Liver (tissue), 9 donors: ENCODE measurements around the gene PCAT7. TPM values are rescaled to one million over a fixed set of nuclear protein-coding genes. Genes with fewer than 3 reads are reported as not detected.

Experiments
- DNase-seq: peaks from one replicate; pipeline ENCODE4 v3.0.0-alpha.2; 2017; ENCODE audit warnings: low spot score
- H3K27ac ChIP-seq, 2 donors: one replicate each; pipeline ENCODE4 v1.7.0; 2013; ENCODE audit warnings: inconsistent platforms in 2 of 2, low read length in 2 of 2, control low read depth in 1 of 2, low read depth in 1 of 2, mild to moderate bottlenecking in 1 of 2
- H3K27me3 ChIP-seq, 4 donors: one replicate each; pipeline versions ENCODE4 v1.6.1 to v1.7.0; 2013; ENCODE audit warnings: low read length in 3 of 4, inconsistent platforms in 1 of 4, mild to moderate bottlenecking in 1 of 4, moderate library complexity in 1 of 4; ENCODE audit not compliant: control insufficient read depth in 4 of 4, insufficient read depth in 4 of 4
- H3K36me3 ChIP-seq, 4 donors: one replicate each; pipeline versions ENCODE4 v1.6.1 to v1.7.0; 2013; ENCODE audit warnings: low read length in 3 of 4, mild to moderate bottlenecking in 3 of 4, low read depth in 1 of 4, moderate library complexity in 1 of 4; ENCODE audit not compliant: control insufficient read depth in 4 of 4, insufficient read depth in 3 of 4
- H3K4me1 ChIP-seq, 4 donors: one replicate each; pipeline versions ENCODE4 v1.6.1 to v1.7.0; 2013; ENCODE audit warnings: low read length in 3 of 4, mild to moderate bottlenecking in 3 of 4, moderate library complexity in 1 of 4; ENCODE audit not compliant: control insufficient read depth in 4 of 4, insufficient read depth in 4 of 4
- H3K4me3 ChIP-seq, 3 donors: one replicate each; pipeline versions ENCODE4 v1.6.1 to v1.7.0; 2013; ENCODE audit warnings: low read length in 3 of 3, control low read depth in 1 of 3, low read depth in 1 of 3, mild to moderate bottlenecking in 1 of 3
- H3K9ac ChIP-seq, 2 donors: one replicate each; pipeline ENCODE4 v1.7.0; 2013; ENCODE audit warnings: low read length in 2 of 2, mild to moderate bottlenecking in 2 of 2, moderate library complexity in 2 of 2, control low read depth in 1 of 2, low read depth in 1 of 2
- H3K9me3 ChIP-seq, 4 donors: one replicate each; pipeline versions ENCODE4 v1.6.1 to v1.7.0; 2013; ENCODE audit warnings: low read length in 3 of 4; ENCODE audit not compliant: control insufficient read depth in 4 of 4
- EGR1 ChIP-seq, 2 donors: IDR thresholded peaks; 2 replicates each; pipeline ENCODE4 v1.6.1; 2016 to 2018; ENCODE audit warnings: antibody characterized with exemption in 2 of 2, low read depth in 2 of 2
- FOXA1 ChIP-seq: IDR thresholded peaks from 2 replicates; pipeline ENCODE4 v1.6.1; 2016; ENCODE audit warnings: antibody characterized with exemption
- FOXA2 ChIP-seq: IDR thresholded peaks from 2 replicates; pipeline ENCODE4 v1.6.1; 2016; ENCODE audit warnings: antibody characterized with exemption
- GABPA ChIP-seq, 2 donors: IDR thresholded peaks in 1 of 2; conservative IDR thresholded peaks in 1 of 2; 2 replicates each; pipeline ENCODE4 v1.6.1; 2016; ENCODE audit warnings: antibody characterized with exemption in 2 of 2, mild to moderate bottlenecking in 1 of 2, moderate library complexity in 1 of 2
- HNF4A ChIP-seq, 2 donors: conservative IDR thresholded peaks; 2 replicates each; pipeline ENCODE4 v1.6.1; 2016; ENCODE audit warnings: antibody characterized with exemption in 2 of 2, mild to moderate bottlenecking in 2 of 2
- HNF4G ChIP-seq: IDR thresholded peaks from 2 replicates; pipeline ENCODE4 v1.6.1; 2016; ENCODE audit warnings: antibody characterized with exemption
- NR2F2 ChIP-seq: IDR thresholded peaks from 2 replicates; pipeline ENCODE4 v1.6.1; 2016; ENCODE audit warnings: antibody characterized with exemption
- RAD21 ChIP-seq, 2 donors: IDR thresholded peaks; 2 replicates each; pipeline ENCODE4 v1.6.1; 2016; ENCODE audit warnings: antibody characterized with exemption in 2 of 2, mild to moderate bottlenecking in 2 of 2
- RXRA ChIP-seq, 2 donors: IDR thresholded peaks; 2 replicates each; pipeline ENCODE4 v1.6.1; 2017 to 2018; ENCODE audit warnings: antibody characterized with exemption in 2 of 2, mild to moderate bottlenecking in 1 of 2
- SP1 ChIP-seq: IDR thresholded peaks from 2 replicates; pipeline ENCODE4 v1.6.1; 2018; ENCODE audit warnings: antibody characterized with exemption, mild to moderate bottlenecking
- TAF1 ChIP-seq: conservative IDR thresholded peaks from 2 replicates; pipeline ENCODE4 v1.6.1; 2016; ENCODE audit warnings: antibody characterized with exemption, mild to moderate bottlenecking
- YY1 ChIP-seq: IDR thresholded peaks from 2 replicates; pipeline ENCODE4 v1.6.1; 2016; ENCODE audit warnings: antibody characterized with exemption, mild to moderate bottlenecking
- ZBTB33 ChIP-seq: IDR thresholded peaks from 2 replicates; pipeline ENCODE4 v1.6.1; 2016; ENCODE audit warnings: antibody characterized with exemption
- WGBS: extraction: QIAGEN DNeasy Blood & Tissue Kit; methylation state at CpG from one replicate; pipeline ENCODE4 v1.1.7; 2013; 5-methylcytosine and 5-hydroxymethylcytosine counted together
- polyA plus RNA-seq, 2 donors: library from polyadenylated mRNA; stranded (reverse) in 1 of 2; unstranded in 1 of 2; fragments of 200-250 nt in 1 of 2; fragments of >200 nt in 1 of 2; fragmentation: Nextera tagmentation in 1 of 2; extraction: Ambion mirVana in 1 of 2; gene quantifications; one replicate each; pipeline versions ENCODE4 v1.2.1 to v1.2.3, GENCODE V29; 2013 to 2015
- total RNA-seq, 2 donors: library from RNA; depleted of rRNA; stranded (reverse); fragments of >200 nt; gene quantifications; one replicate each; pipeline ENCODE4 v1.2.3, GENCODE V29; 2014
- TF ChIP-seq, protein P1 (sequence below): IDR thresholded peaks from 2 replicates; pipeline ENCODE4 v1.6.1; 2016; ENCODE audit warnings: antibody characterized with exemption
- TF ChIP-seq, protein P2 (sequence below): IDR thresholded peaks from 2 replicates; pipeline ENCODE4 v1.6.1; 2016; ENCODE audit warnings: antibody characterized with exemption
- TF ChIP-seq, protein P3 (sequence below): IDR thresholded peaks from 2 replicates; pipeline ENCODE4 v1.6.1; 2016; ENCODE audit warnings: antibody characterized with exemption, mild to moderate bottlenecking
- TF ChIP-seq, protein P4 (sequence below): fragments of 150-350 bp; IDR thresholded peaks from 2 replicates; pipeline ENCODE4 v1.5.1; 2017; ENCODE audit warnings: improper control_type of control experiment, low read depth, low read length; ENCODE audit not compliant: missing input control
- donor health status: healthy.
- donor health status: healthy.
- donor health status: healthy.
- donor health status: healthy.
- donor health status: healthy.

PCAT7 gene
- total and polyA plus RNA-seq, 4 donors = 0.19 to 0.95 (median 0.69) TPM

- DNase-seq = no peak
- 27% methylated on average over 4 of the region's 4 CpGs for WGBS
- TF ChIP-seq RXRA (IDR thresholded peaks at IDR 0.05) (peak in 1 of 2 donors; percentile 23), ZBTB33 (no peak), SP1 (peak; percentile 19), HNF4A (conservative IDR thresholded peaks at IDR 0.05) (peak in 1 of 2 donors; percentile 38), NR2F2 (no peak)
These were observed 31.4 kb downstream of the PCAT7 start for GRCh38 chr9:94586316-94586715.

DNA sequence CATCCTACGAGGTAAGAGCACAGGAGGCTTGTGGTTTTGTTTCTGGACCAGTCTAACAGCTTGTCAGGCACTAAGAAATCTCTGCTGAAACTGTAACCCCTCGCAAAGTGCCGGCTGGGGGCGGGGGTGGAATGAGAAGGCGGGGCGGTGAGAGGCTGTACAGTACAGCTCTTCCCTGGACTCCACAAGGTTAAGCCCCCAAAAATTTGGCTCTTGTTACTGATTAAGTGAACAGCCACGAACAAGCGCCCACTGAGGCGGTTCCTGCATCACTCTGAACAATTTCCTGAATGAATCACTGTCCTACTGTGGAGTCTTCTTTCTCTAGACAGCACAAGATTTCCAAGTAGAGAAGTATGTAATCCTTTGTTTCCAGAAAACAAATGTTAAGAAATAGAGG is 31.9 kb downstream of the PCAT7 start:
- no peaks in the 10 kb centered on the region for H3K9me3 ChIP-seq
- no peak overlapping the region for H3K4me3 ChIP-seq
- H3K27ac ChIP-seq = peak overlapping the region; percentile 19 to 28
- DNase-seq = no peak
- no peak overlapping the region for H3K9ac ChIP-seq
- no peak for TF ChIP-seq FOXA1
- no peak for TF ChIP-seq YY1
- TF ChIP-seq, protein P1, sequence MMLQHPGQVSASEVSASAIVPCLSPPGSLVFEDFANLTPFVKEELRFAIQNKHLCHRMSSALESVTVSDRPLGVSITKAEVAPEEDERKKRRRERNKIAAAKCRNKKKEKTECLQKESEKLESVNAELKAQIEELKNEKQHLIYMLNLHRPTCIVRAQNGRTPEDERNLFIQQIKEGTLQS = no peak
- TF ChIP-seq FOXA2 = no peak
- TF ChIP-seq, protein P2, sequence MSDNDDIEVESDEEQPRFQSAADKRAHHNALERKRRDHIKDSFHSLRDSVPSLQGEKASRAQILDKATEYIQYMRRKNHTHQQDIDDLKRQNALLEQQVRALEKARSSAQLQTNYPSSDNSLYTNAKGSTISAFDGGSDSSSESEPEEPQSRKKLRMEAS = no peak
- TF ChIP-seq RAD21 (IDR thresholded peaks at IDR 0.05) = no peak
- TF ChIP-seq, protein P3, sequence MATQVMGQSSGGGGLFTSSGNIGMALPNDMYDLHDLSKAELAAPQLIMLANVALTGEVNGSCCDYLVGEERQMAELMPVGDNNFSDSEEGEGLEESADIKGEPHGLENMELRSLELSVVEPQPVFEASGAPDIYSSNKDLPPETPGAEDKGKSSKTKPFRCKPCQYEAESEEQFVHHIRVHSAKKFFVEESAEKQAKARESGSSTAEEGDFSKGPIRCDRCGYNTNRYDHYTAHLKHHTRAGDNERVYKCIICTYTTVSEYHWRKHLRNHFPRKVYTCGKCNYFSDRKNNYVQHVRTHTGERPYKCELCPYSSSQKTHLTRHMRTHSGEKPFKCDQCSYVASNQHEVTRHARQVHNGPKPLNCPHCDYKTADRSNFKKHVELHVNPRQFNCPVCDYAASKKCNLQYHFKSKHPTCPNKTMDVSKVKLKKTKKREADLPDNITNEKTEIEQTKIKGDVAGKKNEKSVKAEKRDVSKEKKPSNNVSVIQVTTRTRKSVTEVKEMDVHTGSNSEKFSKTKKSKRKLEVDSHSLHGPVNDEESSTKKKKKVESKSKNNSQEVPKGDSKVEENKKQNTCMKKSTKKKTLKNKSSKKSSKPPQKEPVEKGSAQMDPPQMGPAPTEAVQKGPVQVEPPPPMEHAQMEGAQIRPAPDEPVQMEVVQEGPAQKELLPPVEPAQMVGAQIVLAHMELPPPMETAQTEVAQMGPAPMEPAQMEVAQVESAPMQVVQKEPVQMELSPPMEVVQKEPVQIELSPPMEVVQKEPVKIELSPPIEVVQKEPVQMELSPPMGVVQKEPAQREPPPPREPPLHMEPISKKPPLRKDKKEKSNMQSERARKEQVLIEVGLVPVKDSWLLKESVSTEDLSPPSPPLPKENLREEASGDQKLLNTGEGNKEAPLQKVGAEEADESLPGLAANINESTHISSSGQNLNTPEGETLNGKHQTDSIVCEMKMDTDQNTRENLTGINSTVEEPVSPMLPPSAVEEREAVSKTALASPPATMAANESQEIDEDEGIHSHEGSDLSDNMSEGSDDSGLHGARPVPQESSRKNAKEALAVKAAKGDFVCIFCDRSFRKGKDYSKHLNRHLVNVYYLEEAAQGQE = no peak
- no peak for TF ChIP-seq HNF4G
- no peak for TF ChIP-seq TAF1
- H3K4me1 ChIP-seq = peaks cover 0 to 5% (median 2%) of the 10 kb centered on the region in 4 donors
- H3K36me3 ChIP-seq = no peaks in the 10 kb centered on the region
- H3K27me3 ChIP-seq = no peaks in the 10 kb centered on the region
- 77% methylated on average over 9 of the region's 9 CpGs for WGBS

More at GRCh38 chr9:94586316-94586715, 31.4 kb downstream of the PCAT7 start:
- Histone ChIP-seq H3K4me1 (peaks cover 0 to 5% (median 2%) of the 10 kb centered on the region in 4 donors), H3K27me3 (no peaks in the 10 kb centered on the region), H3K9me3 (no peaks in the 10 kb centered on the region), H3K4me3 (peak overlapping the region in 1 of 3 donors; percentile 6), H3K36me3 (no peaks in the 10 kb centered on the region), H3K9ac (no peak overlapping the region), H3K27ac (peak overlapping the region; percentile 19 to 28)

- no peak for DNase-seq
- 92% methylated on average over 9 of the region's 9 CpGs for WGBS
- TF ChIP-seq RXRA (IDR thresholded peaks at IDR 0.05) = no peak
- TF ChIP-seq FOXA2 = no peak
- TF ChIP-seq, protein P1 = no peak
- no peak for TF ChIP-seq ZBTB33
- TF ChIP-seq GABPA (IDR thresholded peaks at IDR 0.05 in 1 of 2, conservative IDR thresholded peaks at IDR 0.05 in 1 of 2) = no peak
- no peak for TF ChIP-seq FOXA1
- TF ChIP-seq, protein P2 = no peak
- no peak for TF ChIP-seq NR2F2
- no peak for TF ChIP-seq EGR1 (IDR thresholded peaks at IDR 0.05; ENCODE audit: low read depth in 2 of 2)
- TF ChIP-seq HNF4G = no peak
- no peak for TF ChIP-seq SP1
- TF ChIP-seq, protein P4, sequence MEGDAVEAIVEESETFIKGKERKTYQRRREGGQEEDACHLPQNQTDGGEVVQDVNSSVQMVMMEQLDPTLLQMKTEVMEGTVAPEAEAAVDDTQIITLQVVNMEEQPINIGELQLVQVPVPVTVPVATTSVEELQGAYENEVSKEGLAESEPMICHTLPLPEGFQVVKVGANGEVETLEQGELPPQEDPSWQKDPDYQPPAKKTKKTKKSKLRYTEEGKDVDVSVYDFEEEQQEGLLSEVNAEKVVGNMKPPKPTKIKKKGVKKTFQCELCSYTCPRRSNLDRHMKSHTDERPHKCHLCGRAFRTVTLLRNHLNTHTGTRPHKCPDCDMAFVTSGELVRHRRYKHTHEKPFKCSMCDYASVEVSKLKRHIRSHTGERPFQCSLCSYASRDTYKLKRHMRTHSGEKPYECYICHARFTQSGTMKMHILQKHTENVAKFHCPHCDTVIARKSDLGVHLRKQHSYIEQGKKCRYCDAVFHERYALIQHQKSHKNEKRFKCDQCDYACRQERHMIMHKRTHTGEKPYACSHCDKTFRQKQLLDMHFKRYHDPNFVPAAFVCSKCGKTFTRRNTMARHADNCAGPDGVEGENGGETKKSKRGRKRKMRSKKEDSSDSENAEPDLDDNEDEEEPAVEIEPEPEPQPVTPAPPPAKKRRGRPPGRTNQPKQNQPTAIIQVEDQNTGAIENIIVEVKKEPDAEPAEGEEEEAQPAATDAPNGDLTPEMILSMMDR = no peak
These were observed 33.8 kb downstream of the PCAT7 start for GRCh38 chr9:94588681-94589080.

More at GRCh38 chr9:94588681-94589080, 33.8 kb downstream of the PCAT7 start:
- Histone ChIP-seq H3K4me1 (peaks cover 0 to 5% (median 2%) of the 10 kb centered on the region in 4 donors), H3K27ac (no peak overlapping the region), H3K27me3 (no peaks in the 10 kb centered on the region), H3K4me3 (no peak overlapping the region), H3K9ac (no peak overlapping the region), H3K36me3 (no peaks in the 10 kb centered on the region), H3K9me3 (no peaks in the 10 kb centered on the region)
